ENCODE measurements around the gene HIVEP2.

GRCh38 chr6:142853244-142854180, 91.5 kb downstream of the HIVEP2 start:
- TF ChIP-seq, protein P1, sequence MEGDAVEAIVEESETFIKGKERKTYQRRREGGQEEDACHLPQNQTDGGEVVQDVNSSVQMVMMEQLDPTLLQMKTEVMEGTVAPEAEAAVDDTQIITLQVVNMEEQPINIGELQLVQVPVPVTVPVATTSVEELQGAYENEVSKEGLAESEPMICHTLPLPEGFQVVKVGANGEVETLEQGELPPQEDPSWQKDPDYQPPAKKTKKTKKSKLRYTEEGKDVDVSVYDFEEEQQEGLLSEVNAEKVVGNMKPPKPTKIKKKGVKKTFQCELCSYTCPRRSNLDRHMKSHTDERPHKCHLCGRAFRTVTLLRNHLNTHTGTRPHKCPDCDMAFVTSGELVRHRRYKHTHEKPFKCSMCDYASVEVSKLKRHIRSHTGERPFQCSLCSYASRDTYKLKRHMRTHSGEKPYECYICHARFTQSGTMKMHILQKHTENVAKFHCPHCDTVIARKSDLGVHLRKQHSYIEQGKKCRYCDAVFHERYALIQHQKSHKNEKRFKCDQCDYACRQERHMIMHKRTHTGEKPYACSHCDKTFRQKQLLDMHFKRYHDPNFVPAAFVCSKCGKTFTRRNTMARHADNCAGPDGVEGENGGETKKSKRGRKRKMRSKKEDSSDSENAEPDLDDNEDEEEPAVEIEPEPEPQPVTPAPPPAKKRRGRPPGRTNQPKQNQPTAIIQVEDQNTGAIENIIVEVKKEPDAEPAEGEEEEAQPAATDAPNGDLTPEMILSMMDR (IDR thresholded peaks at IDR 0.05), result no peak
- no peak for TF ChIP-seq POLR2A (IDR thresholded peaks at IDR 0.05)
